Fibroblast of skin of back (primary cell): ENCODE data around the gene VAPA.
A peak's percentile ranks its signal among the peaks of the same experiment; 100 is the strongest.

ENCODE experiments used
- DNase-seq: peaks from one replicate; pipeline ENCODE4 v3.0.0-alpha.2; 2013

Gene VAPA

DNA sequence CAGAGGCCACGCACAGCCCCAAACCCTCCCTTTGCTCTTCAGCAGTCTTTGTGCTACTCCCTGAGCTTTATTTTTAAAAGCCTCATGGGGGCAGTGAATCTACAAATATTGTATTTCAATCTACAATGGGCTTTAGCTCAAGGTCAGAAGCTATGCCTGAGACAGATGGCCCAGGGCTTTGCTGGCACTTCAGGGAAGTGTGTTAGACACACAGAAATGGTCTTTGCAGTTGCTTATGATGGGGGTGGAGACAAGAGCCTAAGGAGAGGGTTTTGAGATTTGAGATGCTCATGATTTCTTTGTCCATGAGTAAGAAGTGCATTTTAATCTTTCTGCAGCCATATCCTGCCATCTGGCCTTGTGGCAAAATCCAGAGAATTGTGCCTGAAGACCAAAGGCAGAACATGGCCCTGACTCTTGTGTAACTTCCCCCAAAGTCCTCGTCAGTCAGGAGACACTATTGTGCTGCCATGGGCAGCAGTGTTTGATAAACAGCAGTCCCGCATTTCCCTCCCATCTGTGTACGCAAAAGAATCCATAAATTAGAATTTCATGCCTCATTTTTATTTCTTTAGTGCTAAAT, 92.6 kb downstream of the VAPA start:
- DNase-seq: peak; percentile 56

GRCh38 chr18:10008006-10008647, 94.3 kb downstream of the VAPA start:
- DNase-seq: no peak
